ENCODE measurements around the gene ATL2.
"Not testable (repeated sequence)": the region's sequence is repeated elsewhere in the genome, so short reads cannot be mapped to it uniquely, and the experiment has no call there.

The ATL2 gene

DNA sequence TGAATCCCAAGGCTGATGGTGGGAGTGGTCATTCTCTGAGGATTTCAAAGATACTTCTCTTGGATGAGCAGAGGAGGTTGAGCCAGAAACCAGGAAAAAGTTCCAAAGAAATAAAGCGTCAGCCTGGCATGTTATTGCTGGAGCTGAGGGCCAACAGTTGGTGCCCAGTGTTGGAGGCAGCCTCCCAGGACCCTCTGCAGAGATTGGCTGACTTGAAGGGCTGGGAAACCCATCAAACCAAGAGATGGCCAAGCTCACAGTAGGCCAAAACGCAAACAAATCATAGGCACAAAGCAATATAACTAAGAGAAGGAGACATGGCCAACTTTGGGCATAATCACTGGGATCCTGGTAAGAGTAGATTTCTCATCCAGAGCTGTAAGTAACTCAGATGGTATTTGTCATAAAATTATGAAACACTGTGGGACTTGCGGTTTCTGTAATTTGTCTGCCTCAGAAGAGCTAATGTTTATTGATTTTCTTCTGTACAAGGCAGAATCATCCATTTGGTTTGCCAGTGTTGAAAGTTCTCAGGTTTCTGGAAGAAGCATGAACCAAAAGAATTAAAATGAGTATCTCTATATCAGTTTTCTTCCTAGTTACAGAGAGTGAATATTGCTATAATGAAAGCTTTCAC lies 108.3 kb downstream of the ATL2 start:
- peak in 1 of 2 experiments; percentile 28 for DNase-seq

DNA sequence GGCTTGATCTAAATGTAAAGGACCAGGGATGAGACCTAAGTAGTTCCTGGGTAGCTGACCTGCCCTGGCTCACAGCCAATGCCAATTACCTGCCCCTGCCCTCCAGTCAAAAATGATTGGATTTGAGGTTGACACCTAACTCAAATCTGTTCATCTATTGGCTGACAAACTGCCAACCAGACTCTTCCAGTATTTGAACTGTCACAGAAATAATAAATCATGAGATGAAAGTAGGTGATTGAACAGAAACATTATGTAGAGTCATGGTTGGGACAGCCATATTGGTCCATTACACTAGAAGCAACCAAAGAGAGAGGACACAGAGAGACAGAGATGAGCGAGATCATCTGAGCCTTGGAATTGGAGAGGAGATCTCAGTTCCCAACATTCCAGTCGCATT lies 109.1 kb downstream of the ATL2 start:
- no peak for DNase-seq

DNA sequence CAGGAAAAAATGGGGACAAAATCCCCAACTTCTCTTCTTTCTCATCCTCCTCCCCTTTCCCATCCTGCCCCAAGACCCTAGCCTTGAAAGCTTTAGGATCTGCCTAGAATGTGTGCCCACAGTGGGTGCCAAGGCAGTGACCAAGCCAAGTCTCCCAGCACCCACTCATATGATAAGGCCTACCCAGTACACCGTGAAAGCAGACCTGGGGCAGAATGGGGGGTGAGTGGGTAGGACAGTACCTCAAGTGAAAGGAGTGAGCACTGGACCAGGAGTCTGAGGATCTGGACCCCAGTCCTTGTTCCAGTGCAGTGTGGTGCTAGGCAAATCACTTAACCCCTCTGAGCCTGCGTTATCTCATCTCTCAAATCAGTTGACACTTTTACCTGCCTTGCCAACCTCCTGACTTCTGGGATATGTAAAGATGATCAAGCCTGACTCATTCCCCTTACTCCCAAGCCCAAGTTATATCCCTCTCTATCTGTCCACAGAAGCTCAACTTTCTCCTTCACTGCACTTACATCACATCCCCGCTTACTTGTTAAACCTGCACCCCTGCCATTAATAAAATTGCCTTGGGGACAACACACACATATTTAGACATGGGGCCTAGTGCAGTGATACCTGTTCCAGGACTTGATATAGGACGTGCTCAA lies 109.7 kb downstream of the ATL2 start:
- DNase-seq, result no peak

DNA sequence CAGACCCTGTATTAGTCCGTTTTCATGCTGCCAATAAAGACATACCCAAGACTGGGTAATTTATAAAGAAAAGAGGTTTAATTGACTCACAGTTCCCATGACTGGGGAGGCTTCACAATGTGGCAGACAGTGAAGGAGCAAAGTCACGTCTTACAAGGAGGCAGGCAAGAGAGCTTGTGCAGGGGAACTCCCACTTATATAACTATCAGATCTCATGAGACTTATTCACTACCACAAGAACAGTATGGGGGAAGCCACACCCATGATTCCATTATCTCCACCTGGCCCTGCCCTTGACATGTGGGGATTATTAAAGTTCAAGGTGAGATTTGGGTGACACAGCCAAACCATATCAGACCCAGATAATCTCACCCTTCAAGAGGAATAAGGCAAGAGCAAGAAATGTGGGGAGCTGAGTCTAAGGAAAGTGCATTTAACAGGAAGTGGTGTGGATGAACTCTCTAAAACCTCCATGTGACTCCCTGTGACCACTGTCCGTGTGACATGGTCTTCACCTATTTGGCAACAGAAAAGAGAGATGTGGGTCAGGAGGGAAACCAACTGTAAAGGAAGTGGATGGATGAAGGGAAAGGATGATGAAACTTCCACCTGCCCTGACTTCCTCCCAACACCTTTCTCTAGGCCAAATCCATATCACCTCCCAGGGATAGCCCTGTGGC lies 110.6 kb downstream of the ATL2 start:
- DNase-seq, result no peak

DNA sequence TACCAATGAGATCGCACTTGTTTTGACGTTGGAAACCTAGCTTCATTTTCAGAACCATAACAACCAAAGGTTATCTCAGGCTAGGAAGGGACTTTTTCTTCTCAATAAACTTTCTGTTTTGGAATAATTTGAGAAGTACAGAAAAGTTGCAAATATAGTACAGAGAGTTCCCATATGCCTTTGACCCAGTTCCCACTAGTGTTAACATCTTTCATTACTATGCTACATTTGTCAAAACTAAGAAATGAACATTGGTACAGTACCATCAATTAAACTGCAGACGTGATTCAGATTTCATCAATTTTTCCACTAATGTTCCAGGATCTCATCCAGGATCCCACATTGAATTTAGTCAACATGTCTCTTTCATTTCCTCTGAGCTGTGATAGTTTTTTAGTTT lies 111.6 kb downstream of the ATL2 start:
- no peak for DNase-seq

DNA sequence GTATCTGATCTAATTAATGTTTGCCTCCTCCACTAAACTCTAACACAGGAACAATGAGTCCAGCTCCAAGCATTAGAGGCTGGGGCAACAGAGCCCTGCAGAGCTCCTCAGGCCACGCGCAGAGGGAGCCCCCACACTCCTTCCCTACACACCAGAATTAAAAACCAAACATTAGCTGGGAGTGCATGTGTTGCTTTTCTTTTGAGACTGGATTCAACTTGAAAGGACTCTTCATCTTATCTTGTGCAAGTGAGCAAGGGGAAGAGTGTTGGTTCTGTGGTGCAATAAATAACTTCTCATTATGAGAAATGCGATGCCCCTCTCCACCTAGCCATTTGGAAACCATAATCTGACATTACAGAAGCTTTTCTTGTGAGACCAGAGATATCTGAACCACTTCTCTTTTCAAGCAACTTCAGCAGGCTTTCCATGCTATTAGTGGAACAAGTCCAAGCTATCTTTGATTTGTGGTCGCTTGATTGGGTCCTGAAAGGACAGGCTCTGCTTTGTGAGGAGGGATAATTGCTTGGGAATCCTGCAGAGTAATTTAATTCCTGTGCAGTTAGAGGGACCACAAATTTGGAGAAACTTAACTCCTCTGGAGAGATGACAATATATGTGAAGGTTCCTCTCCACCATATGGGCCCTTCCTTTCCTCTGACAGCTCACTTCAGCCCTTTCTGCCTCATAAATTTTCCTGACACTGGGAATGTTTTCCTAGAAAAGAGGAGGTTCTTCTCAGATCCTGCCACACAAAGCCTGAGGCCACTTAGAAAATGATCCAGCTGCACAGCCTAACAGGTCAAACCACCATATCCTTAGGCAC lies 112.5 kb downstream of the ATL2 start:
- no peak for DNase-seq

DNA sequence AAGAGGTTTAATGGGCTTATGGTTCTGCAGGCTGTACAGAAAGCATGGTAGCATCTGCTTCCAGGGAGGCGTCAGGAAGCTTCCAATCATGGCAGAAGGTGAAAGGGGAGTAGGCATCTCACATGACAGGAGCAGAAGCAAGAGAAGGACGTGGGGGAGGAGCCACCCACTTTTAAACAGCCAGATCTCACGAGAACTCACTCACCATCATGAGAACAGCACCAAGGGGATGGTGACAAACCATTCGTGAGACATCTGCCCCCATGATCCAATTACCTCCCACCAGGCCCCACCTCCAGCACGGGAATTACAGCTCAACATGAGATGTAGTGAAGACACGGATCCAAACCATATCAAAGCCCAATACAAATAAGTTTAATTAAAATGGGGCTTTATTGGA lies 113.8 kb downstream of the ATL2 start:
- no peak for DNase-seq

DNA sequence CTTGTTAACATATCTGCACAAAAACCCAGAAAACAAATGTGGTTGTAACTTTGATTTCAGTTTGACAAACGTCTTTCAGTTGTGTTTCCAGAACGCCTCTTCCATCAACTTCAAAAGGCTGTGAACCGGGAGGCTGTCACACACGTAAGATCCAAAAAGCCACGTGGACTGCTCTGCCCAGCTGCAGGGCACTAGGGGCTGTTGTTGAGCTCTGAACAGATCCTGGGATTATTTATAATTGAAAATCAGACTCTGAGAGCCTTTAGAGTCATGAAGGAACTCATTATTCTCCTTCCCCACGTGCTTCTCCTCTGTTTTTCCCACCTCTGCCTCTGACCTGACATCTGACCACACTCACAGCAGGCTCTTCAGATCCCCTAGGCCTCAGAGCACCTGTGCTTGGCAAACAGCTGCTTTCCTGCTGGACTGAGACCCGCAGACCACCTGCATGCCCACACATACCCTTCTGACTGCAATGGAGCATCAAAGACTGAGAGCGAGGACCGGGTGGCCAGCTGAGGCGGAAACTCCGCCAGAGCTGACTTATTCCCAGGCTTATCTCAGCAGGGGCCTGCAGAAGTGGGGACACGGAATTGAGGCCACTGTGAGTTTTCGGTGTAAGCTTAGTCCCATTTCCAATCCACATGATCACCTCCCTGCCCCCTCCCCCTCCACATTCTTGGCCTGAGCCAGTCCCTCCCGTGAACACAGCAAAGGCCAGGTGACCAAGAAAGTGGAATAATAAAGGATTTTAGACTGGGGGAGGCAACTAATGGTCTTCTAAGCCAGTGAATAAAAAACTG lies 114.8 kb downstream of the ATL2 start:
- DNase-seq, result no peak

DNA sequence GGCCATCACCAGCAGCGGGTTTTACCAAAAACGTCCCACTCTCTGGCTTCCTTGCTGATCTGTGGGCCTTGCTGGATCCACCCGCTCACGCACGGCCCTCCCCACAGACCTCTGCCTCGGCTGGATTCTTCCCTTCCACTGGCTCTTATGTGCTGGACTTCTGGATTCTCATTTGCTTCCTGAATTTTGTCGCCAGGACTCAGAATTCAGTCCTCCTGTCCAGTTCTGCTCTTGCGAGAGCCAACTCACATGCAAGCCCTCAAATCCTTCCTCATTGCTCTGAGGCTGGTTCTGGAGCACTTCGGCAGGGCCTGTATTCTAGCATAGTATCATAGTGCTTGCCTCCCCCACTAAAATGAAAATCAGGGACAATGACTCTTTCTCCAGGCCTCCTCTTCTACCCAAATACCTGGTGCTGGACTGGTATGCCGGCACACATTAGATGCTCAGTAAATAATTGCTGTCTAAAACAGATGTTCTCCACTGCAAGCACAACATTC lies 115.5 kb downstream of the ATL2 start:
- DNase-seq, result no peak

DNA sequence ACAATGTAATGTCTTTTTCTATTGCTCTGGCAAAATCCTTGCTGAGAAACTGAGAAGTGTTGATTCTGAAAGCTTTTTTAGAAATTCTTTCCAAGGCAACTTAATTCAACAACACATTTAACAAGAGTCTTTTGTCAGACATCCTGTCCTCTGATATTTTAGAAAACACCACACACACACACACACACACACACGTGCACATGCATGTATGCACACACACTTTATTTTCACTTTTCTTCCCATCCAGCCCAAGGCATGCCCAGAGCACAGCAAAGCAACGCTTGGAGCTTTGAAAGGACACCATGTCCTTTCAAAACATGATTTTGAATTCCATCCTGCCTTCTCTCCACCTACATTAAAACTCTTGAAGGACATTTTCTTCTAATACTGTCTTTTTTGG lies 116.1 kb downstream of the ATL2 start:
- no peak for DNase-seq

DNA sequence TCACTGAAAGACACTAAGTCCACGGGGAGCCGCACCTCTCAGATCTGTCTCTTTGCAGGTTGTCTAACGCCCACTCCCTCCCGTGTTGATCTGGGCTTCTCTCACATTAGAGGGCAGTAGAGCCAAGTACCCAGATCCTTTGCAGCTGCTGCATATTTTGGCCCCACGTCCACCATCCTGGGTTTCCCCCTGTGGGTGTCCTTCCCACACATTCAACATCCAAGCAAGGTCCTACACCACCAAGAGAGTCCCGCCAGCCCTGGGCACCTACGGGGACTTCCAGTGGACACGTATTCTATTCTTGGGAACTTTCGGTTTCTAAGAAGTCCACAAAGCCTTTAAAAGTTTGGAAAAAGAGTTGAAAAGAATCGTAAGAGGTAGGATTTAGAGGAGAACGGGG lies 116.6 kb downstream of the ATL2 start:
- DNase-seq, result no peak

DNA sequence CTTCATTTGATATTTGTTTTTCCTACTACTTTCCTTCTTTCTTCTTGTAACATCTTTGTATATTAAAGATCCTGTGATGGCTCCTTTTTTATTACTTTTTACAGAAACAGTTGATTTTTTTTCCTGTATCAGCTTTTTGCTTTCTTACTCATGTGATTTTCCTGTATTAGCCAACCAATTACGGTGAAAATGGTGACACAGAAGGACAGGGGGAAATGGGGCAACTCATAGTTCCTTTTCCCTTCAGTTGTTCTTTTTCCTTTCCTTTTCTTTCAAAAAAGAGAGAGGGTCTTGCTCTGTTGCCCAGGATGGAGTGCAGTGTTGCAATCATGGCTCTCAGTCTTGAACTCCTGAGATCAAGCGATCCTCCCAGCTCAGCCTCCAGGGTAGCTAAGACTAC lies 117.8 kb downstream of the ATL2 start:
- no peak for DNase-seq

DNA sequence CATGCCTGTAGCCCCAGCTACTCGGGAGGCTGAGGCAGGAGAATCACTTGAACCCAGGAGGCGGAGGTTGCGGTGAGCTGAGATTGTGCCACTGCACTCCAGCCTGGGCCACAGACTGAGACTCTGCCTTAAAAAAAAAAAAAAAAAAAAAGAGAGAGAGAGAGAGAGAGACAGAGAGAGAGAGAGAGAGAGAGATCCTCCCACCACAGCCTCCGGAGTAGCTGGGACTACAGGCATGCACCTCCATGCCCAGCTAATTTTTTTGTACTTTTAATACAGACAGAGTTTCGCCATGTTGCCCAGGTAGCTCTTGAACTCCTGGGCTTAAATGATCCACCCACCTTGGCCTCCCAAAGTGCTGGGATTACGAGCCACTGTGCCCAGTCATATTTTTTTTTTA lies 119.4 kb downstream of the ATL2 start:
- not testable (repeated sequence) for DNase-seq

DNA sequence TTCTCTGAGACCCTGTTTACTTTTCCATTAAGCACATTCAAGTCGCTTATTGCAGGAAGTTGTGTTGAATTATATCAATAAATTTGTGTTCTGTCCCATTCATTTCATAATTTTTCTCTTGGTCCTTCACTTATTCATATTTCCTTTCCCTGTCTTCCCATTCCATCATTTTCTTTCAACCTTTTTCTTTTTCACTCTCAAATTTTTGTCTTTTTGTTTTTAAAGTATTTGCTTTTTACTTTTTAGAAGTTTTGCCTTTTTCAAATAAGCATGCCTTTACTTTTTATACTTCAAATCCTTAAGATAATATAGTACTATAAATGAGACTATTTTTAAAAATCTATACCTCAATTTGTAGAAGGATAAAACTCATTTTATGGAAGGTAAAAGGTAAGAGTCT lies 120.5 kb downstream of the ATL2 start:
- no peak for DNase-seq

DNA sequence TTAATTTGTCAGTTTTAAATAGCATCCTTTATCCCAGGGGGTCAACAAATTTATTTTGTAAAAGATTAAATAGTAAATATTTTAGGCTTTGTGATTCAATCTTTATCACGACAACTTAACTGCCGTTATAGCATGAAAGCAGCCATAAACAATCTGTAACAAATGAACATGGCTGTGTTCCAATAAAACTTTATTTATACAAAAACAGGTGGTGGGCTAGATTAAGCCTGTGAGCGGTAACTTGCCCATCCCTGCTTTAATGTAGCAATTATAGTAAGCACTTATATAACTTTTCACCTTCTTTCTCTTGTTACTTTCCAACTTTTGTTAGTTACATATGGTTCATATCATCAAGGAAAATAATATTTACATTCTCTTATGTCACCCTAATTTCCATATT lies 121.9 kb downstream of the ATL2 start:
- DNase-seq, result no peak

DNA sequence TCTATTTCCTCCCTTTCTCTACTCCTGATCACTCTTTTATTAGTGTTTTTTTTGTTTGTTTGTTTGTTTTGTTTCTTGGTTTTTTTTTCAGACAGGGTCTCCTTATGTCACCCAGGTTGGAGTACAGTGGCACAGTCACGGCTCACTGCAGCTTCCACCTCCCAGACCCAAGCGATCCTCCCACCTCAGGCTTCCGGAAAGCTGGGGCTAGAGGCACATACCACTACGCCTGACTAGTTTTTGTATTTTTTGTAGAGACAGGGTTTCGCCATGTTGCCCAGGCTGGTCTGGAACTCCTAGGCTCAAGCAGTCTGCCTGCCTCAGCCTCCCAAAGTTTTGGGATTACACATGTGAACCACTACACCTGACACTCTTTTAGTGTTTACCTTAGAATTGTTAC lies 122.3 kb downstream of the ATL2 start:
- DNase-seq, result no peak

DNA sequence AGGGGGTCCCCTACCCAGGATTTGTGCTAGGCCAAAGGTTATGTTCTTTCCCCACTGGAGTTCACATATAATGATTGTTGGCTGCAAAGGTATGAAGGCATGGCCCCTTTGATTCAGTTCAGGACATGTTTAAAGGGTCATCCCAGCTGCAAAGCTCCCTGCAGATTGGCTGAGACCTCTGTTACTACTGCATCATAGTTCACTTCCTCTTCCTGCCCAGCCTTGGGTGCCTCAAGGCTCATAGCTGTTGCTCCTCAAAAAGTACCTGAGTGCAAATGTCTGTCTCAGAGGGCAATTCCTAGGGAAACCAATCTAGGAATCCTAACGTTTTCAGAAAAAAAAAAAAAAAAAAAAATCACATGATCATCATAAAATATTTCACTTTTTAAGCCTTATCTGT lies 125.1 kb downstream of the ATL2 start:
- no peak for DNase-seq

DNA sequence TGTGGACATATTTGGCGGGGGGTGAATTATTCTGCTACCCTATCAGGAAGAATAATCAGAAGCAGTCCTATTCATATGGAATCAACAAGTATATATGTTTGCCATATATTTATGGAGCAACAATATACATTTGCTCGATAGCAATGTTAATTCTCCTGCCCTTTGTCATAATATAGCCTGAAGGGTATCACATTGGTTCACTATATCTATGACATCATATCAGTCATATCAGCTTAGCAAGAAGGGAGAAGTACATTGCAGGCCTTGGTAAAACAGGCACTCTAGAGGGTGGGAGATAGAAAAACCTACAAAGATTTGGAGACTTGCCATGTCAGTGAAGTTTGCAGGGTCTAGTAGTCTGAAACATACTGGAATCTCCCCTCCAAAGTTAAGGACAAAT lies 128.4 kb downstream of the ATL2 start:
- no peak for DNase-seq

DNA sequence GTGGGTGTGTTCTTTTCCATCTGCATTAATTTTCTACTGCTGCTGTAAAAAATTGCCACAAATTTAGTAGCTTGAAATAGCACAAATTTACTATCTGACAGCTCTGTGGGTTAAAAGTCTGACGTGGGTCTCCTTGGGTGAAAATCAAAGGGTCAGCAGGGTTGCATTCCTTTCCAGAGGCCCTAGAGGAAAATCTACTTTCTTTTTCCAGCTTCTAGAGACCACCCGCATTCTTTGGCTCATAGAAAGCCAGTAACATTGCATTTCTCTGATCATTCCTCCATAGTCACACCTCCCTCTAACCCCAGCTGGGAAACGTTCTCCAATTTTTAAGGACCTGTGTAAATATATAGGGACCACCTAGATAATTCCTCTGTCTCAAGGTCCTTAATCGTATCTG lies 128.8 kb downstream of the ATL2 start:
- no peak for DNase-seq

DNA sequence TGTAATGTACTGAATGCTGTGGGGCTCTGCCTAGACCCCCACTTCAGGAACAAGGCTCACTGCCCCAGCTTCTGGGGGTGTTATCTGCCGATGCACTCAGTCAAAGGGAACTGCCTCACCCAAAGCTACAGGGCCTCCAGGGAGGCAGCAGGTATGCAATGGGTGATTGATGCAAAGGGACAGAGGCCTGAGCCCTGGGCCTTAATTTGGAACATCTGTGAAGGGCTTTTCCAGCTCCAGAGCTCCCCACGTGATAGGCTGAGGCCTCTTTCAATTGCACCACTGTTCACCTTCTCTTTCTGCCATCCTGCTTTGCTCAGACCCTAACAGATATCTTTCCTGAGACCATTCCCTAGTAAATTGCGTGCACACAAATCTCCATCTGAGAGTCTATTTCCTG lies 131.0 kb downstream of the ATL2 start:
- no peak for DNase-seq

DNA sequence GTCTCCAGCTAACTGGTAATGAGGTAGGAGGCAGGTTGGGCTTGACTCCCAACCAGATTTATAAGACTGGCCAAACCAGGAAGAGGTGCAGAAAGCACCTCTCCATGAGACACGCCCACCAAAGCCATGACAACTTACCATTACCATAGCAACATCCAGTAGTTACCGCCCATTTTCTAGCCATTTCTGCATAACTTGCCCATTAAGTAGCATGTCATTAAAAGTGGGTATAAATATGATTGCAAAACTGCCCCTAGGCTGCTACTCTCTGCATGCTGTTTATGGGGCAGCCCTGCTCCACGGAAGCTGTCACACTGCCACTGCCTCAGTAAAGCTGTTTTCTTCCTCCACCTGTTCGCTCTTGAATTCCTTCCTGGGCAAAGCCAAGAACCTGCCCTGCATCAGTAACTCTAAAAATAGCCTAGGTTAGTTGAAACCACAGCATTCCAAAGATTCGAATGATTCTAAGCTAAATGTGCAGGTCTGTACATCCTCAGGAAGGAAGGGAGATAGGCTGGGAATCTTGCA lies 131.9 kb downstream of the ATL2 start:
- no peak for DNase-seq

DNA sequence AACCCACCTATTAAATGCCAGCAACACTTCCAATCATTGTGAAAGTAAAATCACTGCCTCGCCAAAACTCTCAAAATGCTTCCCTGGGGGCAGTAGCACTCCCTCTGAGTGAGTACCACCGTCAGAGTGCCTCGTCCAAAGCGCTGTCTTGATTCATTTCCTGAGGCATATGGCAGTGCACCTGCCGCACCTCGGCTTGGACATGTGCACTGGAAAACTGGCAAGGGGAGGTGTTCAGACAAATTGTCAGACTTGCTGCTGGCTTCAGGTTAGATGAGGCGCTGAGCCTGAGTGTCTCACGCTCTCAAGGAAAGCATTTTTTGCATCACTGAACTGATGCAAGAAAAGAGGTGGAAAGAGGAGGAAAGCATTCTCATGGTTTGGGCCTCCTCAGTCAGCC lies 132.8 kb downstream of the ATL2 start:
- no peak for DNase-seq
